ENCODE measurements around the gene SLC39A9. TPM values are rescaled to one million over a fixed set of nuclear protein-coding genes. Genes with fewer than 3 reads are reported as not detected.

Gene SLC39A9
- total and polyA plus RNA-seq, 2 of the 13 experiments (the other 11 are each of a cell fraction or from before 2014, with no cell fraction given), result 46.6 to 69.5 TPM

DNA sequence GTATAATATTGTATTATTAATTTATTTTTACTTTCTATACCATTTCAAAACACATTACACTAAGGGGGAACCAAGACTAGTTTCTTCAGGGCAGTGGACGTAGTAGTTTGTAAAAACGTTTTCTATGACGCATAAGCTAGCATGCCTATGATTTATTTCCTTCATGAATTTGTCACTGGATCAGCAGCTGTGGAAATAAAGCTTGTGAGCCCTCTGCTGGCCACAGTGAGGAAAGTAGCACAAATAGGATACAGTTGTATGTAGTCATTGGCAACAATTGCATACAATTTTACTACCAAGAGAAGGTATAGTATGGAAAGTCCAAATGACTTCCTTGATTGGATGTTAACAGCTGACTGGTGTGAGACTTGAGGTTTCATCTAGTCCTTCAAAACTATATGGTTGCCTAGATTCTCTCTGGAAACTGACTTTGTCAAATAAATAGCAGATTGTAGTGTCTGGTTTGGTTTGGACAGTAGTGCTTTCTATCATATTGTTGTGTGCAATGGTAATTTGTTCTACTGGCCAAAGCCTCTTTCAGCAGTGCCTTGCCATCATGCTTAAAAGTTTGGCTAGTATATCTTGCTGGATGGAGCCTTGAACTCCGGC lies 61.7 kb downstream of the SLC39A9 start (continued):
- TF ChIP-seq, protein P1, sequence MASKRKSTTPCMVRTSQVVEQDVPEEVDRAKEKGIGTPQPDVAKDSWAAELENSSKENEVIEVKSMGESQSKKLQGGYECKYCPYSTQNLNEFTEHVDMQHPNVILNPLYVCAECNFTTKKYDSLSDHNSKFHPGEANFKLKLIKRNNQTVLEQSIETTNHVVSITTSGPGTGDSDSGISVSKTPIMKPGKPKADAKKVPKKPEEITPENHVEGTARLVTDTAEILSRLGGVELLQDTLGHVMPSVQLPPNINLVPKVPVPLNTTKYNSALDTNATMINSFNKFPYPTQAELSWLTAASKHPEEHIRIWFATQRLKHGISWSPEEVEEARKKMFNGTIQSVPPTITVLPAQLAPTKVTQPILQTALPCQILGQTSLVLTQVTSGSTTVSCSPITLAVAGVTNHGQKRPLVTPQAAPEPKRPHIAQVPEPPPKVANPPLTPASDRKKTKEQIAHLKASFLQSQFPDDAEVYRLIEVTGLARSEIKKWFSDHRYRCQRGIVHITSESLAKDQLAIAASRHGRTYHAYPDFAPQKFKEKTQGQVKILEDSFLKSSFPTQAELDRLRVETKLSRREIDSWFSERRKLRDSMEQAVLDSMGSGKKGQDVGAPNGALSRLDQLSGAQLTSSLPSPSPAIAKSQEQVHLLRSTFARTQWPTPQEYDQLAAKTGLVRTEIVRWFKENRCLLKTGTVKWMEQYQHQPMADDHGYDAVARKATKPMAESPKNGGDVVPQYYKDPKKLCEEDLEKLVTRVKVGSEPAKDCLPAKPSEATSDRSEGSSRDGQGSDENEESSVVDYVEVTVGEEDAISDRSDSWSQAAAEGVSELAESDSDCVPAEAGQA (IDR thresholded peaks at IDR 0.05; ENCODE audit: low read depth), result no peak
- TF ChIP-seq, protein P1 (CRISPR knock-in tag; IDR thresholded peaks at IDR 0.05; ENCODE audit: borderline replicate concordance), result no peak
- no peak for TF ChIP-seq HNRNPUL1 (IDR thresholded peaks at IDR 0.05; ENCODE audit: low read depth, low read length)
- TF ChIP-seq NFE2 (CRISPR knock-in tag; IDR thresholded peaks at IDR 0.05), result no peak
- TF ChIP-seq ZBTB8A (CRISPR knock-in tag; IDR thresholded peaks at IDR 0.05; ENCODE audit: borderline replicate concordance, low read depth), result no peak
- TF ChIP-seq, protein P2, sequence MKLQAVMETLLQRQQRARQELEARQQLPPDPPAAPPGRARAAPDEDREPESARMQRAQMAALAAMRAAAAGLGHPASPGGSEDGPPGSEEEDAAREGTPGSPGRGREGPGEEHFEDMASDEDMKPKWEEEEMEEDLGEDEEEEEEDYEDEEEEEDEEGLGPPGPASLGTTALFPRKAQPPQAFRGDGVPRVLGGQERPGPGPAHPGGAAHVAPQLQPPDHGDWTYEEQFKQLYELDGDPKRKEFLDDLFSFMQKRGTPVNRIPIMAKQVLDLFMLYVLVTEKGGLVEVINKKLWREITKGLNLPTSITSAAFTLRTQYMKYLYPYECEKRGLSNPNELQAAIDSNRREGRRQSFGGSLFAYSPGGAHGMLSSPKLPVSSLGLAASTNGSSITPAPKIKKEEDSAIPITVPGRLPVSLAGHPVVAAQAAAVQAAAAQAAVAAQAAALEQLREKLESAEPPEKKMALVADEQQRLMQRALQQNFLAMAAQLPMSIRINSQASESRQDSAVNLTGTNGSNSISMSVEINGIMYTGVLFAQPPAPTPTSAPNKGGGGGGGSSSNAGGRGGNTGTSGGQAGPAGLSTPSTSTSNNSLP (IDR thresholded peaks at IDR 0.05; ENCODE audit: low read depth, low read length), result peak; percentile 88
- TF ChIP-seq, protein P3, sequence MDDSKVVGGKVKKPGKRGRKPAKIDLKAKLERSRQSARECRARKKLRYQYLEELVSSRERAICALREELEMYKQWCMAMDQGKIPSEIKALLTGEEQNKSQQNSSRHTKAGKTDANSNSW (CRISPR knock-in tag; IDR thresholded peaks at IDR 0.05; ENCODE audit: borderline replicate concordance), result no peak
- TF ChIP-seq GABPA (IDR thresholded peaks at IDR 0.05; ENCODE audit: low read depth, low read length), result no peak
- 0 out of 2 replicates have a peak, but pooled peaks have one; percentile 41 for TF ChIP-seq GABPA (CRISPR knock-in tag; IDR thresholded peaks at IDR 0.05; ENCODE audit: low read depth)
- TF ChIP-seq UBTF (CRISPR knock-in tag; IDR thresholded peaks at IDR 0.05), result no peak
- TF ChIP-seq, protein P4, sequence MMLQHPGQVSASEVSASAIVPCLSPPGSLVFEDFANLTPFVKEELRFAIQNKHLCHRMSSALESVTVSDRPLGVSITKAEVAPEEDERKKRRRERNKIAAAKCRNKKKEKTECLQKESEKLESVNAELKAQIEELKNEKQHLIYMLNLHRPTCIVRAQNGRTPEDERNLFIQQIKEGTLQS (CRISPR knock-in tag; IDR thresholded peaks at IDR 0.05), result no peak
- no peak for TF ChIP-seq NCOA2 (CRISPR knock-in tag; IDR thresholded peaks at IDR 0.05)
- 0 out of 2 replicates have a peak, but pooled peaks have one; percentile 27 for TF ChIP-seq THAP11 (CRISPR knock-in tag; IDR thresholded peaks at IDR 0.05)
- TF ChIP-seq ISL2 (CRISPR knock-in tag; IDR thresholded peaks at IDR 0.05), result no peak
- TF ChIP-seq EP300 (IDR thresholded peaks at IDR 0.05; ENCODE audit: low read depth in 2 of 2, low read length in 2 of 2), result no peak
- TF ChIP-seq EP300 (CRISPR knock-in tag; IDR thresholded peaks at IDR 0.05; ENCODE audit: borderline replicate concordance), result no peak
- TF ChIP-seq ZNF7 (CRISPR knock-in tag; IDR thresholded peaks at IDR 0.05), result no peak
- TF ChIP-seq ZNF530 (CRISPR knock-in tag; IDR thresholded peaks at IDR 0.05; ENCODE audit: low read depth), result no peak
- no peak; the same call in 1 of the 2 replicates for TF ChIP-seq IRF2 (CRISPR knock-in tag; IDR thresholded peaks at IDR 0.05)
- TF ChIP-seq FIP1L1 (IDR thresholded peaks at IDR 0.05; ENCODE audit: borderline replicate concordance, insufficient read depth, low read depth, low read length), result no peak

All from HepG2 (cell line).